Gastrocnemius medialis (tissue), 4 donors: ENCODE data around the gene MYO1E. TPM values are rescaled to one million over a fixed set of nuclear protein-coding genes. Genes with fewer than 3 reads are reported as not detected.

ENCODE experiments used
- ATAC-seq, 2 donors: fragments of 150-250 bp; one replicate each; pipeline ENCODE4 v1.9.1; 2016
- DNase-seq, 2 donors: peaks; one replicate each; pipeline ENCODE4 v3.0.0-alpha.2; 2019
- H3K27ac ChIP-seq, 4 donors: fragments of 200-600 bp; sonication (generic); 1 replicate in 1 of 4; 2 replicates in 3 of 4; pipeline ENCODE4 v1.5.1; 2016 to 2018; ENCODE audit warnings: mild to moderate bottlenecking in 2 of 4, moderate library complexity in 1 of 4
- H3K27me3 ChIP-seq, 3 donors: fragments of 200-600 bp; sonication (generic) in 2 of 3; 1 replicate in 1 of 3; 2 replicates in 2 of 3; pipeline versions ENCODE4 v1.5.1 to v1.6.0; 2016 to 2019; ENCODE audit warnings: mild to moderate bottlenecking in 1 of 3, moderate library complexity in 1 of 3
- H3K36me3 ChIP-seq, 2 donors: fragments of 200-600 bp; sonication (generic) in 1 of 2; one replicate each; pipeline ENCODE4 v1.5.1; 2017 to 2018
- H3K4me1 ChIP-seq, 2 donors: fragments of 200-600 bp; sonication (generic) in 1 of 2; one replicate each; pipeline ENCODE4 v1.5.1; 2016 to 2017; ENCODE audit warnings: mild to moderate bottlenecking in 2 of 2
- H3K4me3 ChIP-seq, 4 donors: fragments of 200-600 bp; sonication (generic) in 3 of 4; 1 replicate in 1 of 4; 2 replicates in 3 of 4; pipeline ENCODE4 v1.5.1; 2016 to 2019; ENCODE audit warnings: mild to moderate bottlenecking in 2 of 4
- H3K9me3 ChIP-seq, 3 donors: fragments of 200-600 bp; sonication (generic) in 2 of 3; 1 replicate in 1 of 3; 2 replicates in 2 of 3; pipeline ENCODE4 v1.5.1; 2016 to 2019
- POLR2A ChIP-seq, 2 donors: fragments of 450-650 bp; IDR thresholded peaks; one replicate each; pipeline ENCODE4 v1.6.1; 2017; ENCODE audit warnings: antibody characterized with exemption in 2 of 2, mild to moderate bottlenecking in 2 of 2, moderate library complexity in 2 of 2
- in situ Hi-C, 4 donors: fragments of 200-750 bp; cut with MboI; loops; one replicate each; pipeline versions ENCODE4 v1.15.0 to v1.8.0; 2017; ENCODE audit warnings: low sequenced_read_pairs in 4 of 4
- intact Hi-C: fragments of 100-400 bp; cut with DNase I; formaldehyde crosslinking; loops from one replicate; pipeline ENCODE4 v1.15.1; 2023; ENCODE audit warnings: low total_unique reads
- total RNA-seq, 4 donors: library from RNA; depleted of rRNA; stranded (reverse); fragments of >200 nt; gene quantifications; one replicate each; pipeline versions ENCODE4 v1.1.0 to v1.2.3, GENCODE V29; 2016
- TF ChIP-seq, protein P1 (sequence below), 5 experiments: fragments of 450-650 bp in 3 of 5; fragments of 200-600 bp in 2 of 5; sonication (generic) in 2 of 5; IDR thresholded peaks in 4 of 5; conservative IDR thresholded peaks in 1 of 5; 1 replicate in 4 of 5; 2 replicates in 1 of 5; pipeline ENCODE4 v1.5.1; 2016 to 2019; ENCODE audit warnings: antibody characterized with exemption in 5 of 5, mild to moderate bottlenecking in 3 of 5, moderate library complexity in 3 of 5

Gene MYO1E
- total RNA-seq, 4 donors from 2014 or later: 12.8 to 39.6 (median 30.7) TPM

DNA sequence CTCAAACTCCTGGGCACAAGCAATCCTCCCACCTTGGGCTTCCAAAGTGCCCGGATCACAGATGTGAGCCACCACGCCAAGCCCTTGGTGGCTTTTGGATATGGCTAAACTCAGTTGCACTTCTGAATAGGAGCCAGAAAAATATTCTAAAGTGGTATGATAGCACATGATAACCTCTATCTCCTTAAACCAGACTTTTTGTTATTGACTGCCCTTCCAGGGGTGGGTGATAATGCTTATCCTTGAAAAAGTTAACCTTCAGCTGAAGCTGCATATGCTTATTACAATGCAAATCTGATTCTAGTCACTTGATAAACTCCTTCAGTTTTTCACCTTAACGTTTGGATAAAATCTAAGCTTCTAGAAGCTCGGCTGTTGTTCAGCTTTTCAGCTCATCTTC lies 261.4 kb downstream of the MYO1E start:
- no peak for DNase-seq
- no peak for ATAC-seq
- intact Hi-C loops: no loop called here
- Histone ChIP-seq H3K9me3 (no peaks in the 10 kb centered on the region), H3K27ac (no peak overlapping the region), H3K4me1 (no peaks in the 10 kb centered on the region), H3K4me3 (no peak overlapping the region), H3K27me3 (no peaks in the 10 kb centered on the region), H3K36me3 (no peaks in the 10 kb centered on the region)
- in situ Hi-C loops: no loop called here
- TF ChIP-seq POLR2A (IDR thresholded peaks at IDR 0.05): no peak
- TF ChIP-seq, protein P1, sequence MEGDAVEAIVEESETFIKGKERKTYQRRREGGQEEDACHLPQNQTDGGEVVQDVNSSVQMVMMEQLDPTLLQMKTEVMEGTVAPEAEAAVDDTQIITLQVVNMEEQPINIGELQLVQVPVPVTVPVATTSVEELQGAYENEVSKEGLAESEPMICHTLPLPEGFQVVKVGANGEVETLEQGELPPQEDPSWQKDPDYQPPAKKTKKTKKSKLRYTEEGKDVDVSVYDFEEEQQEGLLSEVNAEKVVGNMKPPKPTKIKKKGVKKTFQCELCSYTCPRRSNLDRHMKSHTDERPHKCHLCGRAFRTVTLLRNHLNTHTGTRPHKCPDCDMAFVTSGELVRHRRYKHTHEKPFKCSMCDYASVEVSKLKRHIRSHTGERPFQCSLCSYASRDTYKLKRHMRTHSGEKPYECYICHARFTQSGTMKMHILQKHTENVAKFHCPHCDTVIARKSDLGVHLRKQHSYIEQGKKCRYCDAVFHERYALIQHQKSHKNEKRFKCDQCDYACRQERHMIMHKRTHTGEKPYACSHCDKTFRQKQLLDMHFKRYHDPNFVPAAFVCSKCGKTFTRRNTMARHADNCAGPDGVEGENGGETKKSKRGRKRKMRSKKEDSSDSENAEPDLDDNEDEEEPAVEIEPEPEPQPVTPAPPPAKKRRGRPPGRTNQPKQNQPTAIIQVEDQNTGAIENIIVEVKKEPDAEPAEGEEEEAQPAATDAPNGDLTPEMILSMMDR (IDR thresholded peaks at IDR 0.05 in 4 of 5, conservative IDR thresholded peaks at IDR 0.05 in 1 of 5): no peak

DNA sequence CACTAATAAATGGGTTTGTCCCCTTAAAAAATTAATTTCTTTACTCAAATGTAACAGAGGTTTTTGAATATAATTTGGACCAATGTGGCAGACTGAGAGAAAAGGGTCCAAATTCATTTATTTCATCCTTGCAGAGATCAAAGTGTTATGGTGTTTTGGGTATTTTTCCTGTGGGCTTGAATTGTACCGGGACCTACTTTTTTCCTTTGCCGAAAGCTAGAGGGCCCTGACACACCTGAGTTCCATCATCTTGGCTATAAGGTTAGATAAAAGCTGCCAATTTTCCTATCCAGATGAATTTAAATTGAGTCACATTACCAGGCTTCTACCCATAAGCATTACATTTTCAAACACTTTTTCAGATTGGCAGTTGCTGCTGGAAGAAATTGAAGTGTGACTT lies 266.8 kb downstream of the MYO1E start:
- in situ Hi-C loops: loop anchor here in 1 of 4 donors (10.0 kb wide), 1 partner anchor 121 kb away; the partner anchor contains the start of gene RNF111
- no peaks in the 10 kb centered on the region for H3K27me3 ChIP-seq
- no peaks in the 10 kb centered on the region for H3K36me3 ChIP-seq
- TF ChIP-seq POLR2A (IDR thresholded peaks at IDR 0.05): no peak
- TF ChIP-seq, protein P1 (IDR thresholded peaks at IDR 0.05 in 4 of 5, conservative IDR thresholded peaks at IDR 0.05 in 1 of 5): no peak
- no peak overlapping the region for H3K4me3 ChIP-seq
- peaks cover 6 to 13% of the 10 kb centered on the region in 2 donors for H3K4me1 ChIP-seq
- intact Hi-C loops: loop anchor here (10.0 kb wide), 1 partner anchor 121 kb away; the partner anchor contains the start of gene RNF111
- no peaks in the 10 kb centered on the region for H3K9me3 ChIP-seq
- DNase-seq (no peak), ATAC-seq (no peak)
- no peak overlapping the region for H3K27ac ChIP-seq

DNA sequence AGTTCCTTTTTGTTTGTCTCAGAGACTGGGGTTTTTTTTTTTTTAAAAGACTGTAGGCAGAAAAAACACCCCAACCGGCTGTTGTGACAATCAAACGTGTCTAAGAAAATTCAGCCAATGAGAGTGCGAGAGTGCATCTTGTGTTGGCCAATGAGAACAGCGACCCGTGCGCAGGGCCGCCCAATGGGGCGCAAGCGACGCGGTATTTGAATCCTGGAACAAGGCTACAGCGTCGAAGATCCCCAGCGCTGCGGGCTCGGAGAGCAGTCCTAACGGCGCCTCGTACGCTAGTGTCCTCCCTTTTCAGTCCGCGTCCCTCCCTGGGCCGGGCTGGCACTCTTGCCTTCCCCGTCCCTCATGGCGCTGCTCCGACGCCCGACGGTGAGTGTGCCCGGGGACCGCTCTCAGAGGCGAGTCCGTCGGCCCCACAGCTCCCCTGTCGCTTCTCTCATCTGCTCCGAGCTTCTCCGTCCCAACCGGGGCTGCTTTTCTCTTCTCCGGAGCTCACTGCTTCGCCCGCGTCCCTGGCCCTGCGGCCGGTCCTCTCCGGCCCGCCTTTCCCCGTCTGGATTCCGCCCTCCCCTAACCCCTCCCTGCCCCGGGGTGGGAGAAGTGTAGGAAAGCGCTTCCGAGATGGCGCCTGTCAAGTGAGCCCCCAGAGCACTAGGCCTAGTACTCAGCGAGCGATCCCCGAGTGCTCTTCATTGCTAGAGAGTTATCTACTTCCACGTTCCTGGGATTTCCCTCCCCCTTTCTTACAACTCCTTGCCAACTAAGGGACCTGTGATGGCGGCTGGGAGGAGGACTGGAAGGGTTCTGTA lies 267.5 kb downstream of the MYO1E start, which contains the start of gene CCNB2:
Gene CCNB2, plus strand, starts transcription at position 235 of the 821 bp plus-strand sequence. Its CDS starts 123 bp downstream, at position 358.
- H3K27ac ChIP-seq: peak within 1 kb of the TSS in 3 of 4 donors; percentile 52 to 65 (median 64)
- in situ Hi-C loops: loop anchor here in 1 of 4 donors (10.0 kb wide), 1 partner anchor 120 kb away; the partner anchor contains the start of gene RNF111
- DNase-seq: peak; percentile 70 to 83
- intact Hi-C loops: loop anchor here (10.0 kb wide), 1 partner anchor 120 kb away; the partner anchor contains the start of gene RNF111
- no peaks in the 10 kb centered on the region for H3K9me3 ChIP-seq
- H3K27me3 ChIP-seq: no peaks in the 10 kb centered on the region
- ATAC-seq: peak; percentile 94 to 98
- no peaks in the 10 kb centered on the region for H3K36me3 ChIP-seq
- H3K4me3 ChIP-seq: peak within 1 kb of the TSS; percentile 50 to 84 (median 63)
- TF ChIP-seq, protein P1 (IDR thresholded peaks at IDR 0.05 in 4 of 5, conservative IDR thresholded peaks at IDR 0.05 in 1 of 5): no peak
- TF ChIP-seq POLR2A (IDR thresholded peaks at IDR 0.05): no peak
- peaks cover 6 to 13% of the 10 kb centered on the region in 2 donors for H3K4me1 ChIP-seq

DNA sequence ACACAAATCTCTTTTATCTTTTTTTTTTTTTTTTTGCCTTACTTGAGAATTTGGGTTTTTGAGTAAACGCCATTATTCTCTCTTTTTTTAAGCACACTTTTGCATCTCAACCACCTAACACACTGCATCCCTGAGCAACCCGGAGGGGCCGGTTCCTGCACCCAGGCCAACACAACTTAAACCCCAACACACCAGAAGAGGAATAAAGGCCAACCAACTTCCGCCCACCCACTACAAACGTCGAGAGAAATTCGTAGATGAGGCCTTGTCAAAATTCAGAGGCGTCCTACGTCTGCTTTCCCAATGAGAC lies 268.1 kb downstream of the MYO1E start:
- in situ Hi-C loops: loop anchor here in 1 of 4 donors (10.0 kb wide), 1 partner anchor 120 kb away; the partner anchor contains the start of gene RNF111
- H3K4me1 ChIP-seq: peaks cover 6 to 13% of the 10 kb centered on the region in 2 donors
- no peaks in the 10 kb centered on the region for H3K36me3 ChIP-seq
- intact Hi-C loops: loop anchor here (10.0 kb wide), 1 partner anchor 120 kb away; the partner anchor contains the start of gene RNF111
- peak overlapping the region; percentile 50 to 84 (median 63) for H3K4me3 ChIP-seq
- no peak for DNase-seq
- no peak for TF ChIP-seq POLR2A (IDR thresholded peaks at IDR 0.05)
- TF ChIP-seq, protein P1 (IDR thresholded peaks at IDR 0.05 in 4 of 5, conservative IDR thresholded peaks at IDR 0.05 in 1 of 5): no peak
- peak overlapping the region in 3 of 4 donors; percentile 52 to 65 (median 64) for H3K27ac ChIP-seq
- no peaks in the 10 kb centered on the region for H3K27me3 ChIP-seq
- ATAC-seq: peak in 1 of 2 donors; percentile 42
- no peaks in the 10 kb centered on the region for H3K9me3 ChIP-seq
